Measurements from ENCODE around the gene TSPAN12.

- TF ChIP-seq CTCF (IDR thresholded peaks at IDR 0.05) (no peak), REST (IDR thresholded peaks at IDR 0.05; ENCODE audit: insufficient read depth in 1 of 2, low read depth in 2 of 2, low read length in 1 of 2) (no peak), POLR2AphosphoS5 (IDR thresholded peaks at IDR 0.05; ENCODE audit: low read depth, low read length) (no peak), SIN3A (IDR thresholded peaks at IDR 0.05; ENCODE audit: borderline replicate concordance, insufficient read depth, low read depth, low read length) (no peak)
These were observed 14.8 kb downstream of the TSPAN12 start for GRCh38 chr7:120843109-120843508.
